NCI-H187 treated with DMSO at 0.1 percent for 48 hours (cell line): Measurements from ENCODE around the gene ZNF555.
"Not testable (repeated sequence)": the region's sequence is repeated elsewhere in the genome, so short reads cannot be mapped to it uniquely, and the experiment has no call there.

Experiments used
- DNase-seq: peaks from one replicate; lab custom pipeline; 2025; lab: John Stamatoyannopoulos, UW

ZNF555 gene

DNA sequence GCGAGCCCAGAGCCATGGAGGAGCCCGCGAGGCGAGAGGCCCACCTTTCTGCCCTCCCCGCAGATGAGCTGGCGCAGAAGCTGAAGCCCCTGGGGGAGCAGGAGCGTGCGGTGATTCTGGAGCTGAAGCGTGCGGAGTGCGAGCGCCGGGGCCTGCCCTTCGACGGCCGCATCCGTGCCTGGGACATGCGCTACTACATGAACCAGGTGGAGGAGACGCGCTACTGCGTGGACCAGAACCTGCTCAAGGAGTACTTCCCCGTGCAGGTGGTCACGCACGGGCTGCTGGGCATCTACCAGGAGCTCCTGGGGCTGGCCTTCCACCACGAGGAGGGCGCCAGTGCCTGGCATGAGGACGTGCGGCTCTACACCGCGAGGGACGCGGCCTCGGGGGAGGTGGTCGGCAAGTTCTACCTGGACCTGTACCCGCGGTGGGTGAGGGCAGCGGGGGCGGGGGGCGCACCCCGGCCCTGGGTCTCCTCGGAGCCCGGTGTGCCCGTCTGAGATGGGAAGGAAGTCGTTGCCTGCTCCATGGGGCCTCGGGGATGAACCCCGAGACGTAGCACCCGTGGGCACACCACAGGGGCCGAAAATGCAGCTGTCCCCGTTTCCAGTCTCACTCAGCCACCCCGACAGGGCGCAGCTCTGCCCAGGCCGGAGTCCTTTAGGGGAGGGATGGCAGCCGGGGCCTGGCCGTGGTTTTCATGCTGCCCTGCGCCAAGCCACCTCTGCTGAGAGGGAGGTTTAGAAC is 33.7 kb upstream of the ZNF555 start:
- no peak for DNase-seq

DNA sequence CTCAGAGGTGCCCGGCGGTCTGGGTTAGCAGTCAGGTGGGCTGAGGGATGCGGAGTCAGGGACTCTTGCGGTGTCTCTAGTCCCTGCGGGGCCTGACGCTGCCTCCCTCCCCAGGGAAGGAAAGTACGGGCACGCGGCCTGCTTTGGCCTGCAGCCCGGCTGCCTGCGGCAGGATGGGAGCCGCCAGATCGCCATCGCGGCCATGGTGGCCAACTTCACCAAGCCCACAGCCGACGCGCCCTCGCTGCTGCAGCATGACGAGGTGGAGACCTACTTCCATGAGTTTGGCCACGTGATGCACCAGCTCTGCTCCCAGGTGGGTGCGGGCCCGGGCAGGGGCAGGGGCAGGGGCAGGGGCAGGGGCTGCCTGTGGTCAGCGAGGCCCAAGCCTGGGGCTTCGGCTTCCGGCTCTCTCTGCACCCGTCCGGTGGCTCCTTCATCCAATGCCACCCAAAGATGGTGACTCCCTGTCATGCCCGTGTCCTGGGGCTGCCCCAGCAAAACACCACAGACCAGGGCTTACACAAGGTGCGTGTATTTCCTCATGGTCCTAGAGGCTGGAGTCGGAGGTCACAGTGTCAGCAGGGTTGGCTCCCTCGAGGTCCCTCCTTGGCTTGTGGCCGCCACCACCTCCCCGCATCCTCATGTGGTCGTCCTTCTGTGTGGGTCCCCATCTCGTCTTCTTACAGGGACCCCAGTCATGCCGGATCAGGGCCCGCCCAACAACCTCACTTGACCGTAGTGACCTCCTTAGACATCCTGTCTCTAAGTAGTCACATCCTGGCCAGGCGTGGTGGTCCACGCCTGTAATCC is 32.9 kb upstream of the ZNF555 start:
- DNase-seq = no peak

DNA sequence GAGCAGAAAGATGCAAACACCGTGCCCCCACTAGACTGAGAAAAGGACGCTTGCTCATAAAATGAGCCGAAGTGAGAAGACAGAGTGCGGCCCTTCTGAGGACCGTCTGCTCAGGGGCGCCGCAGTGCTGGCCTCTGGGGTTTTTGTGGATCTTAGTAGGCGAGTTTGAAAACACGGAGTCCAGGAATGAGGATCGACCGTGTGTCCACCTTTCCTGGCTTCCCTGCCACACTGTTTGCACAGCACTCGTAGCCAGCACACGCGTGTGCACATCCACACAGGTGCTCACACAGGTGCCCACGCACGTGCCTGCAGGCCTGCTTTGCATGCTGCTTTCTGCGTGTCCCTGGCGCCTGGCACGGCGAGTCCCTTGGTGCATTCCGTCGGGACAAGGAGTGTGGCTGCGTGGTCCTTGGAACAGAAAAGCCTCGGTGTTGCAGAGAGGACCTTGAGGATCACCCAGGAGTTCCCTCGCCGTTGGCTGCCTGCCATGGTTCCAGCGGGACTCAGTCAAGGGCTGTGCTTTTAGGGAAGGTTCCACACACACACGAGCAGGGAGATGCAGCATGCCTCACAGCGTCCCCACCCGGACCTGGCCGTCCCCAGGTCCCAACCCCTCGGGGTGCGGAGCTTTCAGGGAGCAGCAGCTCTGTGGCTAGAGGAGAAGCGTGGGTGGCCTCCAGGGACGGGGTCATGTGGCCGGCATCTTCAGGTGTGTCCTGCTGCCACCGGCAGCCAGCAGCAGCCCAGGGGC is 31.7 kb upstream of the ZNF555 start:
- no peak for DNase-seq

DNA sequence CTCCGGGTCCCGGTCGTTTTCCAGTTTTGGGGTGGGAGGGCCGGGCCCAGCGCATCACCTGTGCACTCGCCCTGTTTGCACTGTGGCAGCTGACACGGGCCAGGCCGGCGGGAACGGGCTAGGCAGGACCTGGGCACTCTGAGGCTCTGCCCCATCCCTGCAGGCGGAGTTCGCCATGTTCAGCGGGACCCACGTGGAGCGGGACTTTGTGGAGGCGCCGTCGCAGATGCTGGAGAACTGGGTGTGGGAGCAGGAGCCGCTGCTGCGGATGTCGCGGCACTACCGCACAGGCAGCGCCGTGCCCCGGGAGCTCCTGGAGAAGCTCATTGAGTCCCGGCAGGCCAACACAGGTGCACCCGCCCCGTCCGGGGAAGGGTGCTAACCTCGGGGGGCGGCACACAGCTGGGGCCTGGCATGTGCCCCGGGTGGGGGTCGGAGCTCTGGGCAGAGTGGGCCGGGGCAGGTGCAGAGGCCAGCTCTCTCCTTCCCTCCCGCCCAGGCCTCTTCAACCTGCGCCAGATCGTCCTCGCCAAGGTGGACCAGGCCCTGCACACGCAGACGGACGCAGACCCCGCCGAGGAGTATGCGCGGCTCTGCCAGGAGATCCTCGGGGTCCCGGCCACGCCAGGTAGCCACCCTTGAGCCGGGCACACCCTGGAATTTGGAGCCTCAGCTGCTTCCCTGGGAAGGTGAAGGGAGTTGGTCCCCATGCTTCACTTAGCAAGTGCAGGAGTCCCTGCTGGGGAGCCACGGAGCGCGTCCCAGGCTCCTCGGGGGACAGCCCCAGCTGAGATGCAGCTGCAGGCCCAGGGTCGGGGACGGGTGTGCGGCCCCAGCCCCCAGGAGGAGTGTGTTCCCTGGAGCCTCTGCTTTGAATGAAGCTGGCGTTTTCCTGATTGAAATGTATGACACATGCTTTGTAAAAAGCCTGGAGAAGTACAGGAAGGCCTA is 30.9 kb upstream of the ZNF555 start:
- DNase-seq = no peak

DNA sequence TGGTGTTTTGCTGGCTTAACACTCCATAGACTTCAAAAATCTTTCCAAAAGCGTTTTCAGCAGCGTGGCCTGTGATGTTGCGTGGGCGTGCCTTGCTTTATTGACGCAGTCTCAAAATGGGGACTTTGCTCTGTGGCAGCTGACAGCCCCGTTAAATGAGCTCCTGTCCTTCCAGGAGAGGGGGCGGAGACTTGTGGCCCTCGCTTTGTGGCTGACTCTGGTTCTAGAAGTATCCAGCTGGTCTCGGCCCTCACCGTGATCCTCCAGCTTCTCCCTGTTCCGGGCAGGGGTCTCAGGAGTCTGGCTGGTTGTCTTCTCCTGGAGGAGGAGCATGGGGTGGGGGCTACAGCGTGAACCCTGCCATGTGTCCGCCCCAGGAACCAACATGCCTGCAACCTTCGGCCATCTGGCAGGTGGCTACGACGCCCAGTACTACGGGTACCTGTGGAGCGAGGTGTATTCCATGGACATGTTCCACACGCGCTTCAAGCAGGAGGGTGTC is 30.0 kb upstream of the ZNF555 start:
- no peak for DNase-seq

DNA sequence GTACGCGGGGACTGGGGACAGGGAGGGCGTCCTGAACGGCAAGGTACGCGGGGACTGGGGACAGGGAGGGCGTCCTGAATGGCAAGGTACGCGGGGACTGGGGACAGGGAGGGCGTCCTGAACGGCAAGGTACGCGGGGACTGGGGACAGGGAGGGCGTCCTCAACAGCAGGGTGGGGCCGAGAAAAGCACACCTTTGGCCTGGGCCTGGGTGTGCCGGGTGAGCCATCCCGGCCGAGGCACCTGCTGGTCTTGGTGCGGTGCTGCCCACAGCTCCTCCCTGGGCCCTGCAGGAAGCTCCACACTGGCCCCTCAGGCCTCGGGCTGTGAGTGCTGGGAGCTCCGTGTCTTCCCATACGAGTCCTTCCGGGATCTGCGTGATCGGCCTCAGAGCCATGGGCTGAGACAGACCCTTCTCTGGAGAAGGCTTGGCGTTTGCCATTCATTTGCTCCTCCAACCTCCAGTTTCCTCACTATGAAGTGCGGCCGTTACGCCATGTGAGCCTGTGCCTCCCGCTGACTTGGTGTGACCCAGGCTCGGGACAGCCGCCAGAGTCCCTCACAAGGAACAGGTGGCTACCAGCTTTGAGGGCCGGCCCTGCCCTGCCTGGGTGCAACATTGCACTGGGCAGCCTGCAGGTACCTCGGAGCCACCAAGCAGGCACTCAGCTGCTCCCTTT is 29.4 kb upstream of the ZNF555 start:
- DNase-seq = no peak

DNA sequence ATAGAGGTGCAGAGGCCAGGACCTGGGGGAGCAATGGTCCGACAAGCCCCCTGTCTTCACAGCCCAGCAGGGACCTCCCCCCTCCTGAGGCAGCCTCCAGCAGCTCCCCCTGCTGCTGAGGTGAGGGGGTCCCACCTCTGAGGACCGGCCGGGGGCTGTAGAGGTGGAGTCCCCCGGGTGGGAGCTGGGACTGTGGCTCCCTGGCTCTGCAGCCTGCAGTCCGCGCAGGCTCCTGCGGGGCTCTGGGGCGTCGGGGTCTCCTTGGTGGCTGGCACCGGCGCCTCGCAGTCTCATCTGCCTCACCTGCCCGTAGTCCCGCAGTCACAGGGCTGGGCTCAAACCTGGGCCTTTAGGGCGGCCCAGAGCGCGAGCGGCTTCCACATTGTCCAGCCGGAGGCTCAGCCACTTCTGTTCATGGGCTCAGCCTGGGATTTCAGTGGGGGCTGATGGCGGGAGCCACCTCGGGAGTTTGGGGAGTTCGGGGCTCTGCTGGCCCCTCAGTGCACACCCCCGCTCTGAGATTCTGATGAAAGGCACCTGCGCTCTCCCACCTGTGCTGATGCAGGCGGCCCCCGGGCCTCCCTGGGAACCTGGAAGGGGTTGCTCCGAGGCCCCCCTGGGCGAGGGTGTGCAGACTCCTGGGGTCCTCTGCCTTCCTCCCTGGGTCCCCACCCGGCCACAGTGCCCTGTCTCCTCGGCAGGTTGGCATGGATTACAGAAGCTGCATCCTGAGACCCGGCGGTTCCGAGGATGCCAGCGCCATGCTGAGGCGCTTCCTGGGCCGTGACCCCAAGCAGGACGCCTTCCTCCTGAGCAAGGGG is 28.7 kb upstream of the ZNF555 start:
- no peak for DNase-seq

DNA sequence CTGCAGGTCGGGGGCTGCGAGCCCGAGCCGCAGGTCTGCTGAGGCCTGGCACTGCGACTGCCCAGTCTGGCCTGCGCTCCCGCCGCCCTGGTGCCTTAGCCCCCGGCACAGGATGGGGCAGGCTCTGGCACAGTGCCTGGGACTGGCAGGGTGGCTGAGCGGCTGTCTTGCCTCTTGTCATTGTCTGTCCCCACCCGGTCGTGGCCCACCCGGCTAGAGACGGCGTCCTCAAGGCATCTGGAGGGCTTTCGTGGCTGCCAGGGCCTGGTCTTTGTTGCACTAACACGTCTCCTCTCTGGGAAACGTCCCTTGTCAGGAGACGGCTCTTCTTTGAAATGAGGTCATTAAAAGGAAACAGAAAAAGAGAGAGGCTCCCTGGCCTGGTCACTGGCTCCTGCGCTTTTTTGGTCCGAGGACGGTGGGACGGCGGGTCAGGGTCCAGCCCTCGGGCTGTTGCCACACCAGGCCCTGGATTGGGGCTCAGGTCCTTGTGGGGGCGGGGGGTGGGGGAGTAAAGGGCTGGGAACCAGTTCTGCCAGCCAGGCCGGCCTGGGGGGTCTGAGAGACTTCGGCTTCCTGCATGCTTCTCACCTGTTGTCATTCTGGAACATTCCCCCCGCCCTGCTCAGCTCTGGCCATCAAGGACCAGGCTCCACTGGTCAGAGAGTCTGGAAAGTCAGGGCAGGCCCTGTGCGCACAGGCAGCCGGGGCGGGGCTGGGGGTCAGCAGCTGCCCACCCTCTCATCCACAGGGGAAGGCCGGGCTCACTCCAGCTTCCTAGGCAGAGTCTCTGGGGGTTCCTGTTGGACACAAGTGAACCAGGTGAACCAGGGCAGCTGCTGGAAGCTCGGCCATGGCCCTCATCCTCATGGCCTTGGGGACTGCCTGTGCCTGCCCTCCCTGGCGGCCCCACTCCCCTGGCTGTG is 27.8 kb upstream of the ZNF555 start:
- DNase-seq = no peak

DNA sequence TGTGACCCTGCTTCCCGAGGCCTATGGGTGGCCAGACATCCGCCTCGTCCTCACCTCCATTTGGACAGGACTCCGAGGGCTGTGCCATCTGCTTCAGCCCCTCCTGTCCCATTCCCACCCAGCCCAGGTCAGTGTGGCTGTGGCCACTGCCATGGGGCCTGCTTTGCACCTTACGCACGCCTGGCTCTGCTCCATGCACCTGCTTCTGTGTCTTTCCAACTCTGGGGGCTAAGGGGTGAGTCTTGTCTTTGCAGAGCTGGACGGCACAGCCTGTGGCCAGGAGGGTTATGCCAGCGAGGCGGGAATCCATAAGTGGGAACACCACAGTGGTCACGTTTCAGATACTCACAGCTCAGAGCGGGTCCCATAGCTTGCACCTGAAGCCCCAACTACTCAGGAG is 26.8 kb upstream of the ZNF555 start:
- no peak for DNase-seq

DNA sequence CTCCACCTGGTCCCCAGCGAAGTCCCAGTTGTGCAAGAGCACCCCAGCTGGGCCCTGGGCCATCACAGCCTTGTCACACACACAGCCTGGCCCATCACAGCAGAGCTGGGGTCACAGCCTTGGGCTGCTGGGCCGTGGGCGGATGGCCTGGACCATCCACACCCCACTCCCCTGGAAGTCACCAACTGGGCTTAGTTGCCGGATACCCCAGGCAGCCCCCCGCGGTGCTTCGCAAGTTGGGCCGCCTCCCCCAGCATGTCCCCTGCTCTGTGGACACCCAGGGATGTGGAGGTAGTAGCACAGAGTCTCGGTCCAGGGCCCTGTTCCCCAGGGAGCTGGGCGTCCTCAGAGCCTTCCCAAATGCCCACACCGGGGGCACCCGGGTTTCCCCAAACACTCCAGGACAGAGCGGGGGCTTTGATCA is 26.1 kb upstream of the ZNF555 start:
- no peak for DNase-seq

DNA sequence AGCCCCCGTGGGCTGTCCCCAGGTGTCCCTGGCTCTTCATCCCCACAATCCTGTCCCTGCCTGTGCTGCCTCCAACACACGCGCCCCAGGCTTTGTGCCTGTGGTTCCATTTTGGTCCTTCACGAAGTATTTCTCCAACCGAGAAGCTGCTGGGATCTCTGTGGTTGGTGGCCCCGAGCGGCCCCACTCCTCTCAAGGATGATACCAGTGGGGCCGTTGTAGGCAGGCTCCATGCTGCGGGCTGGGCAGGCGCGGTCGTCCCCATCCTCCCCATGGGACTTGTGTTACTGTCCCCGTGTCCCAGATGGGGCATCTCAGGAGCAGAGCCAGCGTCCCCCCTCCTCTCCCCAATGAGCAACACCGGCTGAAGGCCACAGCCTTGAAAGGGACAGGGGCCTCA is 25.4 kb upstream of the ZNF555 start:
- DNase-seq = no peak

DNA sequence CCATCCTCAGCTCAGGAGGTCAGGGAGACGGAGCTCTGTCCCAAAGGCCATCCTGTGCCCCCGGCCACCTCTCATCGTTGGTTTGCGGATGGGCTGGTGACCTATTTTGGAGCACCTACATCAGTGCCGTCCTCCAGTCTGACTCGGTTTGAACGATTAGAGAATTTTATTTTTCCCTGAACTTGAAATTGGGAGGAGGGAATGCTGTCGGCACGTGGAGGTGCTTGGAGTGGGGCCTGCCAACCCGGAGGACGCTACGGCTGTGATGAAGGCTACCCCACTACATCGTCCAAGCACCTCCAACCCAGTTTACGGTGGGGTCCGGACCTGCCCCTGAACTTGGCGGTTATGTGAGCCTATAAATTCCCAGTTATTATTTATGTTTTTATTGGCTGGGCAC is 24.6 kb upstream of the ZNF555 start:
- DNase-seq = no peak

DNA sequence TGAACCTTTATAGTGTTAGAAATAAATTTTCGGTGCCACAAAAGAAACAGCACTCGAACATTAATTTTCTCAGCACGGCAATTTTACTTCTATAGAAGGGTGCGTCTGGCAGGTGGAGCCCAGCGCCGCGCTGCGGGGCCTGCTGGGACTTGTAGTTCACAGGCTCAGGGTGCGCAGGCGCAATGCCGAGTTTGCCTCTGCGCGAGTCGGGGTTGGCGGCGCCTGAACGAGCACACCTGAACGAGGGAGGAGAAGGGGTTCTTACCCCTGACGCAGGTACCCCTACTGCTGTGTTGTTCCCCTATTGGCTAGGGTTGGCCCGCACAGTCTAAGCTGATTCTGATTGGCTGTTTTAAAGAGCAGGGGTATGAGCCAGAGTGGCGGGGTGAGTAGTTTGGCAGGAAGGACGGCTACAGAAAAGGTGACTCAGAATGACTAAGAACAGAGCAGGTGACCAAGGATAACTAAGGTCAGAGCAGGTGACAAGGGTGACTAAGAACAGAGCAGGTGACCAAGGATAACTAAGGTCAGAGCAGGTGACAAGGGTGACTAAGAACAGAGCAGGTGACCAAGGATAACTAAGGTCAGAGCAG is 23.9 kb upstream of the ZNF555 start:
- not testable (repeated sequence) for DNase-seq

DNA sequence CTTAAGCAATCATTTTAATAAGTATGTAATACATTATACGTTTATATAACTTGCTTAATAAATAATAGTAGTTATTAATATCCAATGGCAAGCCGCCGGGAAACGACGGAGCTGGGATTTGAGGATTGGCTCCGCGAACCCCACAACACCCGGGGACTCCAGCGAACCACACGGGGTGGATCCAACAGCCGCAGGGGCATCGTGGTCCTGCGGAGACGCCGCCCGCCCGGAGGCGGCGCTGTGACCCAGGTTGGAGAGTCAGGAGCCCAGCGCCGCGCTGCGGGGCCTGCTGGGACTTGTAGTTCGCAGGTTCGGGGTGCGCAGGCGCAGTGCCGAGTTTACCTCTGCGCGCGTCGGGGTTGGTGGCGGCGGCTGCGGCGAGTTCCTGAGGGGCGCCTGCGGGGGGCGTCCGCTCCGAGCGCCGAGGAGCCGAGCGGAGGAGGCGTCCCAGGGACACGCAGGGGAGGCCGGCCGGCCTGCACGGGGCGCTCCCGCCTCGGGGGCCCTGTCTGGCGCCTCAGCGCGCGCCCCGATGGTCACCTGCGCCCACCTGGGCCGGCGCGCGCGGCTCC is 21.6 kb upstream of the ZNF555 start, which contains the start of gene ZNF554:
Gene ZNF554 (plus strand): TSS at position 329 of the 572 bp plus-strand sequence. CDS start 204 bp downstream, at position 533.
- peak; percentile 68 for DNase-seq

DNA sequence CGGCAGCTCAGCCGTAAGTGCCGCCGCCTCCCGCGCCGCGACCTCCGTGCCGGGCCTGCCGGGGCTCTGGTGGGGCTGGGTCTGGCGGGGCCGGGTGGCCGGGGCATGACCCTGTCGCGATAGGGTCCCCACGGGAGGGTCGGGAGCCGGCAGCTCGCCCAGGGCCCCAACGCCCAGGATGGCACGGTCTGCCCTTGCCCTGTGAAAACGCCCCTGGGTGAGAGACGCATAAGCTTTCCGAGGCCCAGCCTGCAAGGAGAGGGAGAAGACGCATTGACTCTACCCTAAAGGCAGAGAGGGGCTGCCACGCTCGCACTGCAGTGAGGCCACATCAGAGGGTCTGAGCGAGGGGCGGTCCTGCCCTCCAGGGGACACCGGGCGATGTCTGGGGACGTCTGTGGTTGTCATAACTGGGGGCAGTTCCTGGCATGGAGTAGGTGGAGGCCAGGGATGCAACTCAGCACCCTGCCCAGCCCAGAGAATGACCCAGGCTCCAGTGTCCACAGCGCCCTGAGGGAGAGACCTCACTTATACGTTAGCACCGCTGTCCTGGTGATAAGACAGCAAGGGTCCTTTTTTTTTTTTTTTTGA is 21.1 kb upstream of the ZNF555 start:
- DNase-seq = no peak

DNA sequence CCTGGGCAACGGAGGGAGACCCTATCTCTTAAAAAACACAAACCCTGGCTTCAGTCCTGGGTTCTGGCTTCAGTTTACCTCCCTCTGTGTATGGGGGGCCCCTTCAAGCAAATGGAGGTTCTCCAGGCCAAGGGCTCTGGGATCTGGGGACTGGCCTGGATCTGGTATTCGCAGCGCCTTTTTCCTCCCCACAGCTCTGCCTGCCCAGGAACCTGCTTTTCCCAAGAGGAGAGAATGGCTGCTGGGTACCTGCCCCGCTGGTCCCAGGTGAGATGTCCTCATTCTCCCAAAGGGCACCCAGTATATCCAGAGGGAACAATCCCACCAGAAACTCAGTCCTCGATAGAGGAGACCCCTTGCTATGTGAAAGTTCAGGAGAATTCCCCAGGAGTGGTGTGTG is 18.4 kb upstream of the ZNF555 start:
- DNase-seq = no peak

DNA sequence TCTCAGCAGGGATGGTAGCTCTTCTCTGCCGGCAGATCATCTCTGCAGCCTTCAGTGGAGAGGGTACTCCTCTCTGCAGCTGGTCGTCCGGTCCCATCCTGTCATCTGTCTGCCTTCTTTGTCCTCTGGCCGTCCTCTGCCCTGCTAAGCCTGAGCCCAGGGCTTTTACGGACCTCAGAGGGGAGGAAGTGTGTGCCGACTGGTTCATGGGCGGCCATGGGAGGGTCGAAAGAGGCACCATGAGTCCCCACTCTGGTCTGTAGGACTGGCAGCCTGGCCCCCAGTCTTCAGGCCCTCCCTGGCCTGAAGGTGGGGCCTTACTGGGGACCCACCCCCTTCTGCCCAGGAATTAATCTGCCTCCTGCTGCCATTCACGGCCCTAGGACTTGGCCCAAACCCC is 17.6 kb upstream of the ZNF555 start:
- DNase-seq = no peak

DNA sequence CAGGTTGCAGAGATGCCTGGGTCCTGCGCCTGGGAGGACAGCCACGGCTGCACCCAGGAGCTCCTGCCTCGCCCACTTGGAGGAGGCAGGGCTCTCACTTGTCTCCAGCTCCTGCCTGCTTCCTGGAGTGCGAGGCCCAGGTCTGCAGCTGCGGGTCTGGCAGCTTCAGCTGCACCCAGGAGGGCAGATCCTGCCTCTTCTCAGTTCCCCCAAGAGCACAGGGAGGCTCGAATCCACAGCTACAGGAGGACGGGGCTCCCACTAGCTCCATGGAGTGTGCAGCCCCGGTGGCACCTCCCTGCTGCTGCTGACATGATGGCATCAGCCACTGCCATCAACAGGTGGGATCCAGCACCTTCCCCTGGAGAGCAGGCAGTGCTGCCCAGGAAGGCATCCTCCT is 17.1 kb upstream of the ZNF555 start:
- no peak for DNase-seq
